Stomach (tissue), 9 donors: Measurements from ENCODE around the gene MYO10. TPM values are rescaled to one million over a fixed set of nuclear protein-coding genes. Genes with fewer than 3 reads are reported as not detected.

Source experiments
- DNase-seq, 2 donors: peaks; one replicate each; pipeline versions ENCODE4 v3.0.0 to v3.0.0-alpha.2; 2013 to 2019
- H3K27ac ChIP-seq, 5 donors: fragments of 200-600 bp in 4 of 5; sonication (generic) in 4 of 5; one replicate each; pipeline ENCODE4 v1.5.1; 2013 to 2019; ENCODE audit warnings: mild to moderate bottlenecking in 1 of 5, moderate library complexity in 1 of 5
- H3K27me3 ChIP-seq, 3 donors: fragments of 200-600 bp; sonication (generic); one replicate each; pipeline ENCODE4 v1.5.1; 2017 to 2019; ENCODE audit warnings: mixed run types in 1 of 3
- H3K36me3 ChIP-seq, 4 donors: fragments of 200-600 bp; sonication (generic); 1 replicate in 3 of 4; 2 replicates in 1 of 4; pipeline ENCODE4 v1.5.1; 2016 to 2019
- H3K4me1 ChIP-seq, 4 donors: fragments of 200-600 bp; sonication (generic); one replicate each; pipeline ENCODE4 v1.5.1; 2016 to 2019
- H3K4me3 ChIP-seq, 4 donors: fragments of 200-600 bp; sonication (generic) in 3 of 4; one replicate each; pipeline ENCODE4 v1.5.1; 2016 to 2019; ENCODE audit warnings: mild to moderate bottlenecking in 1 of 4
- H3K9me3 ChIP-seq, 4 donors: fragments of 200-600 bp; sonication (generic); one replicate each; pipeline ENCODE4 v1.5.1; 2016 to 2019
- EP300 ChIP-seq: sonication (generic); formaldehyde crosslinking; IDR thresholded peaks from one replicate; pipeline ENCODE4 v1.6.1; 2017; ENCODE audit warnings: antibody characterized with exemption
- POLR2A ChIP-seq, 4 donors: fragments of 450-650 bp; IDR thresholded peaks; one replicate each; pipeline ENCODE4 v1.6.1; 2016; ENCODE audit warnings: antibody characterized with exemption in 4 of 4, control low read depth in 2 of 4, mild to moderate bottlenecking in 1 of 4, moderate library complexity in 1 of 4
- POLR2AphosphoS5 ChIP-seq, 3 donors: sonication (generic); formaldehyde crosslinking; IDR thresholded peaks; one replicate each; pipeline ENCODE4 v1.6.1; 2016; ENCODE audit warnings: antibody characterized with exemption in 3 of 3
- WGBS, 5 donors: extraction: QIAGEN DNeasy Blood & Tissue Kit in 3 of 5; methylation state at CpG; one replicate each; pipeline versions ENCODE4 v1.1.5 to v1.1.7; 2013 to 2018; 5-methylcytosine and 5-hydroxymethylcytosine counted together
- intact Hi-C: fragments of 100-400 bp; cut with DNase I; formaldehyde crosslinking; loops from one replicate; pipeline ENCODE4 v1.15.1; 2023; ENCODE audit warnings: low total_unique reads
- polyA plus RNA-seq, 3 donors: library from polyadenylated mRNA; stranded (reverse); fragments of 200-250 nt; gene quantifications; one replicate each; pipeline ENCODE4 v1.2.3, GENCODE V29; 2013
- total RNA-seq, 5 donors: library from RNA; depleted of rRNA; stranded (reverse); fragments of >200 nt; gene quantifications; one replicate each; pipeline versions ENCODE4 v1.1.0 to v1.2.3, GENCODE V29; 2014 to 2016
- TF ChIP-seq, protein P1 (sequence below), 7 experiments: fragments of 450-650 bp in 4 of 7; fragments of 200-600 bp in 3 of 7; sonication (generic) in 3 of 7; IDR thresholded peaks; one replicate each; pipeline ENCODE4 v1.5.1; 2016 to 2019; ENCODE audit warnings: antibody characterized with exemption in 7 of 7, control low read depth in 2 of 7, mild to moderate bottlenecking in 1 of 7
- donor health status: healthy with polysubstance abuse.
- donor health status: Bipolar disorder and iron deficiency.
- donor health status: healthy.

MYO10 gene
- total and polyA plus RNA-seq, 8 donors = 6.8 to 233 (median 76.5) TPM

DNA sequence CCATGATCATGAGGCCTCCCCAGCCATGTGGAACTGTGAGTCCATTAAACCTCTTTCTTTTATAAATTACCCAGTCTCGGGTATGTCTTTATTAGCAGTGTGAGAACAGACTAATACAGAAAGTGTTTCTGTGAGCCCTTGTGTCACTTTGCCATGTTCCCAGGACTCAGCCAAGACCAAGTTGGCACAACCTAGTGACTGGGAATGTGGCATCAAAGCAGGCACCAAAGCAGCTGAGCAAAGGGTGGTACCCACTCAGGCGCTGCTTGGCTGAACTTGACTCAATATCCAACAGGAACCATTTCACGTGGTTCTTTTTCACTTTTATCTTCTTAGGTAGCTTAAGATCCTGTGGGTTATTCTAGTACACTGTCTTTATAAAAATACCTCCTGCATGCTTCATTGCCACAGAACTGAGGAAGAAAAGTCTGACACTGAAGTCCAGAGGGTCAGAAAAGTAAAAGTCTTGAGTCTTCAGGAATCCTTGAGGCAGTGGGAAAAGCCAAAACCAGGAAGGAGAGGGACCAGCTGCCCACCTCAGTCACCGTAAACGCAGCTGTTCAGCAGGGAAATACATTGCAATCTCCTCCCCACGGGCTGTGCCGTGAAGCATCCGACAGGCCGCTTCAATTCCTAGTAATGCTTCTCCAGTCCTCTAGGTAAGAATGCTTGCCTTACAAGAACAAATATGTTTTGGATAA, 228.8 kb downstream of the MYO10 start:
- Histone ChIP-seq H3K9me3 (no peaks in the 10 kb centered on the region), H3K27ac (peak overlapping the region in 2 of 5 donors; percentile 9 to 39), H3K36me3 (peaks cover 23 to 81% (median 79%) of the 10 kb centered on the region in 4 donors), H3K4me3 (no peak overlapping the region), H3K27me3 (no peaks in the 10 kb centered on the region), H3K4me1 (peaks cover 0 to 17% (median 7%) of the 10 kb centered on the region in 4 donors)
- DNase-seq = no peak
- TF ChIP-seq POLR2AphosphoS5 (IDR thresholded peaks at IDR 0.05) (no peak), EP300 (no peak), POLR2A (IDR thresholded peaks at IDR 0.05) (no peak)
- TF ChIP-seq, protein P1, sequence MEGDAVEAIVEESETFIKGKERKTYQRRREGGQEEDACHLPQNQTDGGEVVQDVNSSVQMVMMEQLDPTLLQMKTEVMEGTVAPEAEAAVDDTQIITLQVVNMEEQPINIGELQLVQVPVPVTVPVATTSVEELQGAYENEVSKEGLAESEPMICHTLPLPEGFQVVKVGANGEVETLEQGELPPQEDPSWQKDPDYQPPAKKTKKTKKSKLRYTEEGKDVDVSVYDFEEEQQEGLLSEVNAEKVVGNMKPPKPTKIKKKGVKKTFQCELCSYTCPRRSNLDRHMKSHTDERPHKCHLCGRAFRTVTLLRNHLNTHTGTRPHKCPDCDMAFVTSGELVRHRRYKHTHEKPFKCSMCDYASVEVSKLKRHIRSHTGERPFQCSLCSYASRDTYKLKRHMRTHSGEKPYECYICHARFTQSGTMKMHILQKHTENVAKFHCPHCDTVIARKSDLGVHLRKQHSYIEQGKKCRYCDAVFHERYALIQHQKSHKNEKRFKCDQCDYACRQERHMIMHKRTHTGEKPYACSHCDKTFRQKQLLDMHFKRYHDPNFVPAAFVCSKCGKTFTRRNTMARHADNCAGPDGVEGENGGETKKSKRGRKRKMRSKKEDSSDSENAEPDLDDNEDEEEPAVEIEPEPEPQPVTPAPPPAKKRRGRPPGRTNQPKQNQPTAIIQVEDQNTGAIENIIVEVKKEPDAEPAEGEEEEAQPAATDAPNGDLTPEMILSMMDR (IDR thresholded peaks at IDR 0.05) = no peak
- 70 to 77% (median 75%) methylated on average over 9 of the region's 9 CpGs for WGBS, 5 donors
- intact Hi-C loops = no loop called here

DNA sequence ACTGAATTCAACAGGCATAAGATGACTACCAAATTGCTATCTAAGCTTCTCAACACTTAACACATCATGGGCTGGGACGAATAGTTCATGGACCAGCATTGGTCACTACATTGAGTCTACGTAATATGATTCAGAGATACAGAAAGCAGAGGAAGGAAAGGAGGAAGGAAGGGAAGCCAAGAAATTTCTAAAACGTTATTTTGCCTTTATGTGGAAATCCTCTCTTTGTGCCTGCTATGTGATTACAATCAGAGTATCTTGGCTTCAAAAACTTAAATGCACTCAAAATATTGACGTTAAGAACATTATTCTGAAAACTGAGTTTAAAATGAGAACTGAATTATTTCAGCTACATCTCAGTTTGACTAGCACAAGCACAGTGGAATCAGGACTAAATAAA, 231.1 kb downstream of the MYO10 start:
- WGBS, 5 donors = 54 to 73% (median 63%) methylated on average over 4 of the region's 4 CpGs
- intact Hi-C loops = no loop called here
- DNase-seq = no peak
- Histone ChIP-seq H3K27ac (no peak overlapping the region), H3K9me3 (no peaks in the 10 kb centered on the region), H3K36me3 (peaks cover 34 to 93% (median 91%) of the 10 kb centered on the region in 4 donors), H3K27me3 (no peaks in the 10 kb centered on the region), H3K4me1 (peaks cover 0 to 11% (median 4%) of the 10 kb centered on the region in 4 donors), H3K4me3 (no peak overlapping the region)
- TF ChIP-seq, protein P1 (IDR thresholded peaks at IDR 0.05) = no peak
- no peak for TF ChIP-seq POLR2AphosphoS5 (IDR thresholded peaks at IDR 0.05)

DNA sequence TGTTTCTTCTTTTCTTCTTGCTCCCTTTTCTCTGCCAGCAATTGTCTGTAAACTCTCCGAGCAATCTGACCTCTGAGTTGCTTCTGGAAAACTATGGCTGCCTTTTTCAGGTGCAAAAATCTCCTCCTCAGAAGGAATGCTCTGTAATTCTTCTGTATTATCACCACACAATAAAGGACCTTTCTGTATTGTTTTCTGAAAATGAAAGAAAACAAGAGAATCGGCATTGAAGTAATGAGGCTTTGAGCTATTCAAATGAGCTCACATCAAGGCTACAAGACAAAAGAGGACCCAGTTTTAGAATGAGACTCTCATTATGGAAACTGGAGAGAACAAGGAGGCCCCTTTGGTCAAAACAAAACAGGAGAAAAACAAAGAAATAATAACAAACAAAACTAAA, 233.1 kb downstream of the MYO10 start:
- intact Hi-C loops = no loop called here
- Histone ChIP-seq H3K27me3 (no peaks in the 10 kb centered on the region), H3K9me3 (no peaks in the 10 kb centered on the region), H3K4me3 (no peak overlapping the region), H3K36me3 (peaks cover 31 to 92% (median 88%) of the 10 kb centered on the region in 4 donors), H3K4me1 (peaks cover 0 to 6% (median 0%) of the 10 kb centered on the region in 4 donors), H3K27ac (no peak overlapping the region)
- WGBS, 5 donors = 51 to 73% (median 60%) methylated on average over 2 of the region's 2 CpGs
- TF ChIP-seq POLR2AphosphoS5 (IDR thresholded peaks at IDR 0.05) = no peak
- no peak for TF ChIP-seq EP300
- TF ChIP-seq, protein P1 (IDR thresholded peaks at IDR 0.05) = no peak
- TF ChIP-seq POLR2A (IDR thresholded peaks at IDR 0.05) = no peak
- no peak for DNase-seq

DNA sequence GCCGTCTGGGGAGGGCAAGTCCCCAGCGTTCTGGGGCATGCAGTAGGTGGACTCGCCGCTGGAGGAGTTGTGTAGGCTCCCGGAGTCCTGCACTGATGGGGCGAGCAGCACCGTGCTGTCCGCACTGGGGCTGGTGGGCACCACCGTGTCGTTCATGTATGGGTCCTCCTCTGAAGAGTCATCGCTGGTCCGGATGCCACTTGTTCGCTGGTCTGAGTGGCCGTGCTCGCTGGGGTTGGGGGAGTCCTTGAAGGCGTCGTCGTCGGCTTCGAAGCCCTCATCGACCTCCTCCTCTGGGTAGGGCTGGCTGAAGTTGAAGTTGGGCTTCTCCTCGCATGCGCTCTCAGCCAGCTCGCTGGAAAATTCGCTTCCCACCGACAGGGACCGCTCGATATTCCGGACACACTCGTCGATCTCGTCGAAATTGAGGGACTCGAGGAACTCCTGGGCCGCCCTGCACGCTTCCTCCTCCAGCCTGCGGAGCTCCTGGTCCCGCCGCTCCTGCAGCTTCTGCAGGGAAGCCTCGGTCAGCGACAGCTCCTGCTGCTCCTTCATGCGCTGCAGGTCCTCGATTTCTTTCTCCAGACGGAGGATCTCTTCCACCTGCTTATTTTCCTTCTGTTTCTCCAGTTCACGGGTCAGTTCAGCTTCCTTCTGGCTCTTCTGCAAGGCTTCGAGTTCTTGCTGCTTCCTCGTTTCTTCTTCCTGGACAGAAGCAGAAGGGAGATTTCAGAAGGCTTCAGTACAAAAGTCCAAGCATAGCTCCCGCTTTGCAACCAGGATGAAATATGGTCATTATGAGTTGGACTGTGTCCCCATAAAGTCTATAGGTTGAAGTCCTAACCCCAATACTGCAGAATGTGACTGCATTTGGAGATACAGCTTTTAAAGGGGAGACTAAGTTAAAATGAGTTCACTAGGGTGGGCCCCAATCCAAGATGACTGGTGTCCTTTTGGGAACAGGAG, 234.7 kb downstream of the MYO10 start:
- no peak for TF ChIP-seq POLR2A (IDR thresholded peaks at IDR 0.05)
- TF ChIP-seq, protein P1 (IDR thresholded peaks at IDR 0.05) = no peak
- no peak for TF ChIP-seq EP300
- TF ChIP-seq POLR2AphosphoS5 (IDR thresholded peaks at IDR 0.05) = no peak
- peaks cover 31 to 88% (median 76%) of the 10 kb centered on the region in 4 donors for H3K36me3 ChIP-seq
- 94 to 96% (median 95%) methylated on average over 40 to 48 of the region's 48 CpGs for WGBS, 5 donors

More for the DNA sequence above, 234.7 kb downstream of the MYO10 start:
- intact Hi-C loops = no loop called here
- no peak for DNase-seq
- Histone ChIP-seq H3K27me3 (no peaks in the 10 kb centered on the region), H3K27ac (no peak overlapping the region), H3K4me1 (no peaks in the 10 kb centered on the region), H3K4me3 (no peak overlapping the region), H3K9me3 (no peaks in the 10 kb centered on the region)
